DOHH2 (cell line): ENCODE data around the gene PYGO1.

Experiments
- EZH2phosphoT487 ChIP-seq: fragments of 200-600 bp; sonication (generic); IDR thresholded peaks from 2 replicates; pipeline ENCODE4 v1.6.1; 2017; ENCODE audit warnings: borderline replicate concordance, mild to moderate bottlenecking, antibody characterized with exemption, low read length, moderate library complexity, mixed read lengths
- TF ChIP-seq, protein P1 (sequence below): fragments of 200-600 bp; sonication (generic); IDR thresholded peaks from one replicate; pipeline ENCODE4 v1.5.1; 2014; ENCODE audit warnings: antibody characterized with exemption, mild to moderate bottlenecking, low read depth, low read length; ENCODE audit not compliant: poor library complexity, severe bottlenecking

DNA sequence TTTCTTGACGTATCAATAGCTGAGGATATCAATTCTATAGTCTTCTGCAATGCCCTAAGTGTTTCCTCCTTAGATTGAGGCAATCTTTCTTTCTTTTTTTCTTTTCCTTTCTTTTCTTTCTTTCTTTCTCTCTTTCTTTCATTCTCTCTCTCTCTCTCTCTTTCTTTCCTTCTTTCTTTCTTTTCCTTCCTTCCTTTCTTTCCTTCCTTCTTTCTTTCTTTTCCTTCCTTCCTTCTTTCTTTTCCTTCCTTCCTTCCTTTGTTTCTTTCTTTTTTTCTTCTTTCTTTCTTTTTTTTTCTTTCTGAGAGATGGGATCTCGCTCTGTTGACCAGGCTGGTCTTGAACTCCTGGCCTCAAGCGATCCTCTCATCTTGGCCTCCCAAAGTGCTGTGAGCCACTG is 70.1 kb downstream of the PYGO1 start:
- TF ChIP-seq, protein P1, sequence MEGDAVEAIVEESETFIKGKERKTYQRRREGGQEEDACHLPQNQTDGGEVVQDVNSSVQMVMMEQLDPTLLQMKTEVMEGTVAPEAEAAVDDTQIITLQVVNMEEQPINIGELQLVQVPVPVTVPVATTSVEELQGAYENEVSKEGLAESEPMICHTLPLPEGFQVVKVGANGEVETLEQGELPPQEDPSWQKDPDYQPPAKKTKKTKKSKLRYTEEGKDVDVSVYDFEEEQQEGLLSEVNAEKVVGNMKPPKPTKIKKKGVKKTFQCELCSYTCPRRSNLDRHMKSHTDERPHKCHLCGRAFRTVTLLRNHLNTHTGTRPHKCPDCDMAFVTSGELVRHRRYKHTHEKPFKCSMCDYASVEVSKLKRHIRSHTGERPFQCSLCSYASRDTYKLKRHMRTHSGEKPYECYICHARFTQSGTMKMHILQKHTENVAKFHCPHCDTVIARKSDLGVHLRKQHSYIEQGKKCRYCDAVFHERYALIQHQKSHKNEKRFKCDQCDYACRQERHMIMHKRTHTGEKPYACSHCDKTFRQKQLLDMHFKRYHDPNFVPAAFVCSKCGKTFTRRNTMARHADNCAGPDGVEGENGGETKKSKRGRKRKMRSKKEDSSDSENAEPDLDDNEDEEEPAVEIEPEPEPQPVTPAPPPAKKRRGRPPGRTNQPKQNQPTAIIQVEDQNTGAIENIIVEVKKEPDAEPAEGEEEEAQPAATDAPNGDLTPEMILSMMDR, result no peak
- no peak for TF ChIP-seq EZH2phosphoT487
